HG02885 (cell line): Measurements from ENCODE around the gene NINJ2.

Experiments
- ATAC-seq: cut with Tn5 transposase; IDR thresholded peaks from one replicate; pipeline ENCODE4 v1.9.1; 2021; ENCODE audit warnings: mild to moderate bottlenecking; ENCODE audit not compliant: unreplicated experiment, poor library complexity

NINJ2 gene

GRCh38 chr12:559208-559905 is 103.9 kb downstream of the NINJ2 start:
- ATAC-seq, result no peak

GRCh38 chr12:558580-558979 is 104.7 kb downstream of the NINJ2 start:
- no peak for ATAC-seq

GRCh38 chr12:556498-556897 is 106.7 kb downstream of the NINJ2 start:
- ATAC-seq, result no peak

GRCh38 chr12:554001-554285 is 109.3 kb downstream of the NINJ2 start:
- no peak for ATAC-seq

GRCh38 chr12:553216-554000 is 109.8 kb downstream of the NINJ2 start:
- peak; percentile 69 for ATAC-seq

GRCh38 chr12:552466-552865 is 110.8 kb downstream of the NINJ2 start:
- no peak for ATAC-seq

GRCh38 chr12:550473-551260 is 112.6 kb downstream of the NINJ2 start:
- no peak for ATAC-seq

- ATAC-seq, result no peak
Observed at GRCh38 chr12:549476-550082, 113.7 kb downstream of the NINJ2 start.

- no peak for ATAC-seq
Observed at GRCh38 chr12:547883-548470, 115.3 kb downstream of the NINJ2 start.

- peak; percentile 59 for ATAC-seq
Observed at GRCh38 chr12:546920-547845, 116.1 kb downstream of the NINJ2 start.

- ATAC-seq, result no peak
Observed at GRCh38 chr12:546265-546919, 116.9 kb downstream of the NINJ2 start.

- ATAC-seq, result no peak
Observed at GRCh38 chr12:545835-546234, 117.4 kb downstream of the NINJ2 start.

GRCh38 chr12:544941-545635 is 118.2 kb downstream of the NINJ2 start:
- no peak for ATAC-seq

GRCh38 chr12:544142-544541 is 119.1 kb downstream of the NINJ2 start:
- no peak for ATAC-seq

- ATAC-seq, result no peak
Observed at GRCh38 chr12:543114-543451, 120.2 kb downstream of the NINJ2 start.

- ATAC-seq, result no peak
Observed at GRCh38 chr12:542395-543113, 120.7 kb downstream of the NINJ2 start.

GRCh38 chr12:541676-542324 is 121.4 kb downstream of the NINJ2 start:
- ATAC-seq, result no peak
